H7 (cell line): ENCODE measurements around the gene ANHX. TPM values are rescaled to one million over a fixed set of nuclear protein-coding genes. Genes with fewer than 3 reads are reported as not detected.
A peak's percentile ranks its signal among the peaks of the same experiment; 100 is the strongest.
"Not testable (repeated sequence)": the region's sequence is repeated elsewhere in the genome, so short reads cannot be mapped to it uniquely, and the experiment has no call there.

Experiments used
- DNase-seq: peaks from one replicate; pipeline ENCODE4 v3.0.0; 2012
- H3K27me3 ChIP-seq: 2 replicates; pipeline ENCODE4 v1.6.0; 2011; ENCODE audit warnings: mild to moderate bottlenecking, low read length; ENCODE audit not compliant: control insufficient read depth, insufficient read depth
- H3K36me3 ChIP-seq: replicated peaks from 2 replicates; pipeline ENCODE4 v1.5.1; 2011; ENCODE audit warnings: low read length; ENCODE audit not compliant: control insufficient read depth, insufficient read depth
- H3K4me3 ChIP-seq: 2 replicates; pipeline ENCODE4 v1.5.1; 2011; ENCODE audit warnings: low read depth, mild to moderate bottlenecking, control low read depth, low read length, moderate library complexity; ENCODE audit not compliant: insufficient read depth
- total RNA-seq: library from RNA; depleted of rRNA; stranded (reverse); fragments of >200 nt; shearing (Covaris generic); gene quantifications from 2 replicates; pipeline ENCODE4 v1.2.3, GENCODE V29; 2014; rRNA removed

Gene ANHX
- total RNA-seq = not detected in 2 replicates

DNA sequence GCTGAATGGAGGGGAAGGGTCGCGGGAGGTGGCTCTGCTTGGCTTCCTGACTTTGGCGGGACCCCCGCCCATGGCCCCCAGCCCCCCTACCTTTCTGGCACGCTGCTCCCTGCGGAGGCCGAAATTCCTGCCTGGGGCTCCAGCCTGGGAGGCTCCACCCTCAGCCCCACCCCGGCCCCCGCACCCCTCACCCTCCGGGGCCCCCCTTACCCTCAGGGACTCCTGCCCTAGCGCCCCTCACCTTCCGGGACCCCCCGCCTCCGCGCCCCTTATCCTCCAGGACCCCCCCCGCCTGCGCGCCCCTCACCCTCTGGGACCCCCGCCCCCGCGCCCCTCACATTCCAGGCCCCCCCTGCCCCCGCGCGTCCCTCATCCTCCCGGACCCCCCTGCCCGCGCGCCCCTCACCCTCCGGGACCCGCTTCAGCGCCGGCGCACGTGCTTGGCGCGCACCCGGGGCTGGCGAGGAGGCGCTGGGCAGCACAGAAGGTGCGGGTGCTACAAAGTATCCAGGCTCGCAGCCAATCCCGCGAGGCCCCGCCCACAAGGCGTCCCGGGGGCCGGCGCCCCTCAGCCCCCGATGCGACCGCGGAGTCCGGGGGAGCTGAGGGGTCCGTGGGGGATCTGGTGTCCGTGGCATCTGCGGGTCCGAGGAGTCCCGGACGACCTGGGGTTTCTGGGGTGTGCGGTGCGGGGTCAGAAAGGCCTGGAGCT lies at the start of gene ANHX:
ANHX (minus strand) TSS at position 477 of the 712 bp plus-strand sequence. CDS start 1,521 bp downstream, outside the sequence.
- no peaks in the 10 kb centered on the region for H3K36me3 ChIP-seq

DNA sequence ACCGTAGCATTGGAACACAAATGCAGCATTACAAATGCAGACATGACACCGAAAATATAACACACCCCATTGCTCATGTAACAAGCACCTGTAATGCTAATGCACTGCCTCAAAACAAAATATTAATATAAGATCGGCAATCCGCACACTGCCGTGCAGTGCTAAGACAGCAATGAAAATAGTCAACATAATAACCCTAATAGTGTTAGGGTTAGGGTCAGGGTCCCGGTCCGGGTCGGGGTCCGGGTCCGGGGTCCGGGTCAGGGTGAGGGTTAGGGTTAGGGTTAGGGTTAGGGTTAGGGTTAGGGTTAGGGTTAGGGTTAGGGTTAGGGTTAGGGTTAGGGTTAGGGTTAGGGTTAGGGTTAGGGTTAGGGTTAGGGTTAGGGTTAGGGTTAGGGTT lies 29.0 kb upstream of the ANHX start:
- H3K27me3 ChIP-seq, DNase-seq, H3K4me3 ChIP-seq, H3K36me3 ChIP-seq: not testable (repeated sequence)

More for the DNA sequence above, at the start of gene ANHX:
- H3K4me3 ChIP-seq = no peak within 1 kb of the TSS
- DNase-seq = peak; percentile 54
- no peaks in the 10 kb centered on the region for H3K27me3 ChIP-seq

DNA sequence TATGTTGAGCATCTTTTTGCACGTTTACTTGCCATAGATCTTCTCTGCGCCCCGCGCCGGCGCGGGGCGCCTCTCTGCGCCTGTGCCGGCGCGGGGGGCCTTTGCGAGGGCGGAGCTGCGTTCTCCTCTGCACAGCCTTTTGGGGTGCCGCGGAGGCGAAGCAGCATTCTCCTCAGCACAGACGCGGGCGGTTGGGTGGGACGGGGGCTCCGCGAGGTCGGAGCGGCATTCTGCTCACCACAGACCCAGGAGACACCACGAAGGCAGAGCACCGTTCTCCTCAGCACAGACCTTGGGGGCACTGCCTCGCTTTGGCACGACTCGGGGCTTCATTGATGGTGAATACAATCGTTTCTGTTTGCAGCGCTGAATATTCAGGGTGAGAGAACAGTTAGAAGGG lies 28.5 kb upstream of the ANHX start:
- Histone ChIP-seq H3K36me3 (no peaks in the 10 kb centered on the region), H3K27me3 (no peaks in the 10 kb centered on the region)

DNA sequence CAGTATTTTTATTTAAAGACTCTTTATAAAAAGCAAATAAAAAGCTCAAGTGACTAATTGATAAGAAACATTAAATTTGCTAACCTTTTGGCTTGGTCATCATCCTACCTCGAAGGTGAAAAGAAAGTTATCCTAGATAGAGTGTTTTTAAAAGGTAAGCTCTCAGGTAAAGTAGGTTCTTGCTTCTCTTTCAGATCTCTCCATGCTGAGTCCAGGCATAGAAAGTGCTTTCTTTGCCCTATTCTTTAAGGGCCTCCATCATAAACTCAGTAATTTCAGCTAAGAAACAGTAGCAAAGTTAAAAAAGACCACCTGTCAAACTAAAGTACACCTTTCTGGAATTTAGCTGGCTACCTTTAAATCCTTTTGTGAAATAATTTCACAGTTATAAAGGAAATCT lies 20.6 kb upstream of the ANHX start:
- Histone ChIP-seq H3K36me3 (no peaks in the 10 kb centered on the region), H3K4me3 (no peak overlapping the region), H3K27me3 (no peaks in the 10 kb centered on the region)
- no peak for DNase-seq

More for the DNA sequence above, 28.5 kb upstream of the ANHX start:
- DNase-seq = no peak
- H3K4me3 ChIP-seq = no peak overlapping the region

DNA sequence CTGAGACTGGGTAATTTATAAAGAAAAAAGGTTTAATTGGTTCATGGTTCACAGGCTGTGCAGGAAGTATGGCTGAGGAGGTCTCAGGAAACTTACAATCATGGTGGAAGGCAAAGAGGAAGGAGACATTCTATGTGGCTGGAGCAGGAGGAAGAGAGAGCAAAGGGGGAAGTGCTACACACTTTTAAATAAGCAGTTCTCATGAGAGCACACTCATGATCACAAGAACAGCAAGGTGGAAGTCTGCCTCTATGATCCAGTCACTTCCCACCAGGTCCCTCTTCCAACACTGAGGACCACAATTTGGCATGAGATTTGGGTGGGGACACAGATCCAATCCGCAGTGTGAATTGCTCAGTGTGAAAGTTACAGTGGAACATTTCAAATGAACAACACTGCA lies 20.2 kb upstream of the ANHX start:
- DNase-seq, H3K36me3 ChIP-seq, H3K27me3 ChIP-seq, H3K4me3 ChIP-seq: not testable (repeated sequence)

DNA sequence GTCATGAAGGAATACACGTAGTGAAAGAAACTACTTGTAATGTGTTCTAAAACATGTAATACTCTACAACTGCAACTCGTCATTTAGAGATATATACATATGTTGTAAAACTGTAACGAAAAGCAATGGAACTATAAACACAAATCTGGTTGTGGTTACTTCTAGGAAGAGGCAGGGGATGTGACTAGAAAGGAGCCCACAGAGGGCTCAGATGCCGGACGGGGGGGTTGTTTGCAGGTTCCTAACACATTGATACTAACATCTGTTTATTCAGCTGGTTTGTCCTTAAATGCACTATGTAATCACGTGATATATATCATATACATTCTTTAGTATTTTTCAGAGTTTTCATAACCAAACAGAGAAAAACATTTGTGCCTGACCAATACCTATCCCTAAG lies 16.1 kb upstream of the ANHX start:
- Histone ChIP-seq H3K27me3 (no peaks in the 10 kb centered on the region), H3K4me3 (no peak overlapping the region), H3K36me3 (no peaks in the 10 kb centered on the region)
- no peak for DNase-seq

DNA sequence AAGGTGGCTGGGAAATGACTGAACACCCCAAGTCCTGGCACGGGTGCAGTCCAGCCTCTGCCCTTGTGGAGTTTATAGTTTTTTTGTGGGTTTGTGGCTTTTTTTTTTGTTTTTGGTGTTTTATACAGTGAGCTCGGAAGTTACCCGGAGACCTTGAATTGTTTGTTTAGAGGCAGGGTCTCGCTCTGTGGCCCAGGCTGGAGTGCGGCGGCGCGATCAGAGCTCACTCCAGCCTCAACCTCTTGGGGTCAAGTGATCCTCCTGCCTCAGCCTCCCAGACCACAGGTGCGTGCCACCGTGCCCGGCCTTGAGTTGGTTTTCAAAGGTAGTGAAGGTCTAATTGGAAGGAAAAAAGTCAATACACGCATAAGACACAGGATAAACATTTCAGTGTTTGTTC lies 879 bp upstream of the ANHX start:
- no peak for DNase-seq
- H3K4me3 ChIP-seq = no peak overlapping the region
- no peaks in the 10 kb centered on the region for H3K36me3 ChIP-seq
- no peaks in the 10 kb centered on the region for H3K27me3 ChIP-seq

DNA sequence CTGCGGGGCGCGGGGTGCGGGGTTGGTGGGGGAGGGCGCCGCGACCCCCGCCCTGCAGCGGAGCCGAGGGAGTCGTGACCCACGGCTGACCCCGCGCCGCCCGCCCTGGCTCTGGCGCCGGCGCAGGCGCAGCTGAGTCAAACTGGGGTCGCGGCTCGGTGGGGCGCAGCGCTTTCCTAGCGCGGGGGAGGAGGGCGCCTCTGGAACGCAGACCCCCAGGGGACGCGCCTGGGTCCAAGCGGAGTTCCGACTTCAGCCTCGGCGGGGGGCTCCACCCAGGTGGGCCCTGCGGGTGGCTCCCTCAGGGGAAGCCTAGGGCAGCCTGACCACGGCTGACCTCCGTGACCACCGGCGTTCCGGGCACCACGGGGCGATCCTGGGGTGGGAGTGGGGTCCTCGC lies 467 bp upstream of the ANHX start:
- peak; percentile 32 for DNase-seq
- Histone ChIP-seq H3K27me3 (no peaks in the 10 kb centered on the region), H3K36me3 (no peaks in the 10 kb centered on the region), H3K4me3 (no peak overlapping the region)

DNA sequence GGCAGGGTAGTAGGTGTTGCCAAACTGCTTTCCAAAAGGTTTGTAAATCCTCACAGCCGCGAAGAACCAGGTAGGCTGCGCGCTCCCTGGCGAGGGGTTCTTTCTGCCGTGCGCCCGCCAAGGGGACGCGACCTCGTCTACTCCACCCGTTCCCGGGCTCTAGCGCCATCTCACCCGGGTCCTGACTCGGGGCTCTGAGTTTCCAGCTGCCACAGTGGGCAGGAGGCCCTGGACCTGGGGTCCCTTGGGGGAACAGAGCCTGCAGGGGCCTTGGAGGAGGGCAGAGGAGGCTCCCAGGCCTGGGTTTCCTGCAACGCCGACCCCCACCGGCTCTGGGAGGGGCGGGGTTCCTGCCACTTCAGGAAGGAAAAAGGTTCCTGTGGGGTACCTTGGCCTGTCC lies 706 bp downstream of the ANHX start:
- Histone ChIP-seq H3K36me3 (no peaks in the 10 kb centered on the region), H3K4me3 (no peak overlapping the region)

DNA sequence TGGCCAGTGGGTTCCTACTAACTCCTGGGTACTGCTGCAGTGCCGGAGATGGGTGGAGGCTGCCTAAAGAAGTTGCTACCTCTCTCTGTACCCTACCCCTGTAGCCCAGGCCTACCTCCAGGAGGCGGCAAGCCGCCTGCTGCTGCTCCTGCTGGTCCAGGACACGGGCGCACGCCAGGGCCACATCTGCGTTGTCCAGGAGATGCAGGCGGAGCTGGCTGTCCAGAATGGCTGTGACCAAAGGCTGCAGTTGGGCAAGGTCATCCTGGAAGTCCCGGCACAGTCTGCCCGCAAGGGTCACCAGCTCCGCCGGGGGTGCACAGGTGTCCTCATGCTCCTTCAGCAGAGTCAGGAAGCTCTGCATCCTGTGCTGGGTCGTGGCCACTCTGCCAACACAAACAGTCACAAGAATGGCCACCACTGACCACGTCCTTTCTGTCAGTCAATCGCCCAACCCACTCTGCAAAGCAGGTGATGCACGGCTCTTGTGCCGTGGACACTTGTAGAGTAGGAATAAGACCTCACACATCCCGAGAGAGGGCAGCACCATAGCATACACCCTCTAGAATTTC lies 1.6 kb downstream of the ANHX start:
- peak; percentile 20 for DNase-seq
- H3K27me3 ChIP-seq = no peaks in the 10 kb centered on the region
- H3K4me3 ChIP-seq = no peak overlapping the region
- H3K36me3 ChIP-seq = no peaks in the 10 kb centered on the region

More for the DNA sequence above, 706 bp downstream of the ANHX start:
- no peaks in the 10 kb centered on the region for H3K27me3 ChIP-seq
- DNase-seq = peak; percentile 31

DNA sequence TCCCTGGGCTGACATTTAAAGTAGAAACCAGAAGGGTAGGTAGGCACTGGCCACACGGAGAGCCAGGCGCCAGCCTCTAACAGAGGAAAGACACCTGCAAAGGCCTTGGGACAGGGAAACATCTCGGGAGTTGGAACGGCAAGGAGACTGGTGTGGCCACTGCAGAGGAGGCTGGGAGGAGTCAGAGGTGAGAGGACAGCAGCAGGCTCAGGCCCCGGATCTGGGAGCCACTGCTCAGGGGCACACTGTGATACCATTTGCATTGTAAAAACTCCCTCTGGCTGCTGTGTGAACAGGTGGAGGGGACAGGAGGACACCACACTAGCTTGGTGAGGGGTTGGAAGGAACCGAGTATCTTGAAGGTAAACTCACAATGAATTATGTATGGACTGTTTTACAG lies 2.7 kb downstream of the ANHX start:
- DNase-seq = peak; percentile 9
- Histone ChIP-seq H3K36me3 (no peaks in the 10 kb centered on the region), H3K27me3 (no peaks in the 10 kb centered on the region), H3K4me3 (no peak overlapping the region)

DNA sequence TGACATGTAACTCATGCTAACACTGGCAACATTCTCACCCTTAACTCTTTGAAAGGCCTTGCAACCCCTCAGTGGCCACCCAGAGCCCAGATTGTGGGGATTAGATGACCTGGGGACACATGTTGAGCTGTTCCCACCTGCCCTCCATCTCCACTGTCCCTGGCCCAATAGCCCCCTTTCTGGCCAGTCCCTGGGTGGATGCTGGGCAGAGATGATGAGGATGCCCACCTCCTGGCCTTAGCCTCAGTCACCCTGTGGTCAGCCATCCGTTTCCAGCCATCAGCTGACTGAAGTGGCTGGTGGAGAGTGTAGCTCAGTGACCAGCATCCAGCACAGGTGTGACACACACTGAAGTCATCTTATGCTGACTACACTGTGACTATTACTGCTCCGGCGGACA lies 4.7 kb downstream of the ANHX start:
- no peak for DNase-seq
- Histone ChIP-seq H3K36me3 (no peaks in the 10 kb centered on the region), H3K27me3 (no peaks in the 10 kb centered on the region), H3K4me3 (no peak overlapping the region)

DNA sequence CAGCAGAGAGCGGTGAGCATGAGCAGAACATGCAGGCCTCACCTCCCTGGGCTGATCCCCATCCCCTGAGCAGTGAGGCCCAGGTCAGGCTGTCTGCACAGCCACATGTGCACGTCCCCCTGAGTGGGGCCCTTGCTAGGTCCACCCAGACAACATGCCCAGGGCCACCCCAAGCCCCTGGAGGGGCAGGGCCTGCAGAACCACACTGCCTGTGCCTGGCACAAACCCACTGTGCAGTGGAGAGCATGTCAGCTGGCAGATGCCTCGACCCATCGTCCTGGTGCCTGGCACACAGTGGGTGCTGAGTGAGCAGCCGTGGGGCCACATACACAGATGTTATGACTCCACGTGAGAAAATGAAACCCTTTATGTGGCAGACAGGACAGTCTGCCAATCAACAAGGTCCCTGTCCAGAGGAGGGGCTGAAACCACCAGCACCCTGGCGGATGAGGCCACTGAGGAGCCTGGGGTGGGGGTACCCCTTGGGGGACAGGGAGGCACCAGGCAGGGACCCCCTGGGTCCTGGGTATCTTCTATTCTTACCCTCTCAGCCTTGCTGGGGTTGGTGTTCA lies 8.3 kb downstream of the ANHX start:
- DNase-seq = peak; percentile 18
- Histone ChIP-seq H3K36me3 (no peaks in the 10 kb centered on the region), H3K4me3 (no peak overlapping the region), H3K27me3 (no peaks in the 10 kb centered on the region)

DNA sequence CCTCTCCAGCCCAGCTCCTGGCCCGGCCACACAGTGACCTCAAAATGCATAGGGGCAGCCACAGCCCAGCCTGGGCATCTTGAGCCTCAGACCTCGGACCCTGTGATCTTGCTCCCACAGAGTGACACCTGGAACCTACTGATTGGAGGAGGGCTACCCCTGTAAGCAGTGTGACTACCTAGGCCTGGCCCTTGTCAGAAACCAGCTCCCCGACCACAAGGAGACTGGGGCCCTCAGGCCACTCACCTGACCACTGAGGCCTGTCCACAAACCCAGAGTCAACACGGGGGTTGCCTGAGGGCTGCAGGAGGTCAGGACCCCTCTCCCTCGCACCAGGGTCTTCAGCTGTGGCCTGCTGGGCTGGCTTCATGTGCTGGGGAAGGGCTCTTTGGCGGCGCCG lies 9.0 kb downstream of the ANHX start:
- H3K4me3 ChIP-seq = no peak overlapping the region
- peak; percentile 14 for DNase-seq
- H3K36me3 ChIP-seq = no peaks in the 10 kb centered on the region
- H3K27me3 ChIP-seq = no peaks in the 10 kb centered on the region

DNA sequence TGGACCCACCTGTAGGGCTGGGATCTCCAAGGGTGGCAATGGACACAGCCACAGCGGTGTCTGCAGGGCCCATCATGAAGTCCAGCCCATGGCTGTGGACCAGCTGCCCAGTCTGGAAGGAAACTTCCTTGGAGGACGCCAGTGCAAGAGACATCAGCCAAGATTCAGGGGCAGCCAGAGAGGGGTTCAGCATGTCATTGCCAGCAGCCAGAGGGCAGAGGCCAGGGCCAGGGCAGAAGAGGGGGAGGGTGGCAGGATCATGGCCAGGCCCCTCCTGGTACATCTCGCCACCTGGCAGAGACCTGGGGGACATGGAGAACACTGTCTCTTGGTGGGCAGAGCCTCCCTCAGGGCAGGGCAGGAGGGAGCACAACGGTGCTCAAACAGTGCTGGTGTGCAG lies 10.2 kb downstream of the ANHX start:
- no peak for DNase-seq
- no peak overlapping the region for H3K4me3 ChIP-seq
- H3K36me3 ChIP-seq = no peaks in the 10 kb centered on the region
- H3K27me3 ChIP-seq = no peaks in the 10 kb centered on the region
